ENCODE results near the gene HOXA6. TPM values are rescaled to one million over a fixed set of nuclear protein-coding genes. Genes with fewer than 3 reads are reported as not detected.

The HOXA6 gene
- total and polyA plus RNA-seq, 2 donors (not counting 3 experiments of a cell fraction or from before 2014, with no cell fraction given) = 10.0 to 20.7 TPM

DNA sequence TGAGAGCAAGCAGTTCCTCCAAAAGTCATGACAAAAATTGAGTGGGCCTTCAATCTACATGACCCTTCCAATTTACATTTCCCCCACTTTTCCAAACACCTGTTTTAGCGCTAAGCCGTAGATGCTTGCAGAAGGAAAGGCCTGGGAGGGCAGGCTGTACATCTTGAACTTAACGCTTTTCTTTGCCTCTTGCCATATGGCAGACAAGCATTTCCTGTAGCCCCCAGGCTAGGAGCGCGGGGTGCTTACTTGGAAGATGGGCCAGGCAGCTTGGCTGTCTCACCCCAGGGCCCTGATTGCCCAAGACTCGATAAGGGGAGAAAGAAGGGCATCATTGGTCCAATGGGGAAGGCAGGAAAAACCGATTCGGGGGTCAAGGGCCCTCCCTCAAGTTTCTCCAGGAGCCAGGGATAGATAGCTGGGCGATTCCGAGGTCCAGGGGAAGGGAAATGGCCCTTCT lies 24.8 kb upstream of the HOXA6 start:
- Histone ChIP-seq H3K79me2 (ENCODE audit: control insufficient read depth, insufficient read depth, low read length) (peaks cover 100% of the 10 kb centered on the region), H3K9me1 (replicated peaks; ENCODE audit: control insufficient read depth, extremely low read depth, insufficient read depth, low read length) (no peaks in the 10 kb centered on the region), H3K4me1 (ENCODE audit: control insufficient read depth, extremely low read depth, insufficient read depth, low read length) (peaks cover 58% of the 10 kb centered on the region), H4K20me1 (replicated peaks; ENCODE audit: control insufficient read depth, extremely low read depth, insufficient read depth, low read length) (no peaks in the 10 kb centered on the region), H3K4me2 (ENCODE audit: insufficient read depth, low read length) (peak overlapping the region; percentile 98), H3K36me3 (ENCODE audit: control insufficient read depth in 2 of 2, extremely low read depth in 1 of 2, insufficient read depth in 2 of 2, low read length in 2 of 2) (no peaks in the 10 kb centered on the region), H3K9me3 (replicated peaks; ENCODE audit: control insufficient read depth, insufficient read depth, low read length) (no peaks in the 10 kb centered on the region), H3K9ac (replicated peaks; ENCODE audit: extremely low read depth, insufficient read depth, low read length) (peak overlapping the region; percentile 91), H3K4me3 (replicated peaks in 1 of 3; ENCODE audit: insufficient read depth in 1 of 3, low read depth in 1 of 3, low read length in 3 of 3) (peak overlapping the region; percentile 35 to 88 (median 59)), H3K27me3 (ENCODE audit: control insufficient read depth in 2 of 2, insufficient read depth in 2 of 2, low read length in 2 of 2) (no peaks in the 10 kb centered on the region), H3K27ac (ENCODE audit: insufficient read depth, low read depth, low read length) (peak overlapping the region; percentile 96), H2AFZ (ENCODE audit: low read depth, low read length) (no peak overlapping the region)
- dilution Hi-C loops (cut with MboI; ENCODE audit: extremely low pct_ligation_motif_present, low sequenced_read_pairs) (loop anchor here (25.0 kb wide), 1 partner anchor 985 kb away; no protein-coding TSS in a partner anchor), intact Hi-C loops (cut with micrococcal nuclease) (no loop called here)
- TF ChIP-seq EZH2 (IDR thresholded peaks at IDR 0.05; ENCODE audit: borderline replicate concordance, low read depth, low read length, severe bottlenecking) (no peak), JUN (IDR thresholded peaks at IDR 0.05; ENCODE audit: borderline replicate concordance, insufficient read depth, insufficient read length, low read depth) (no peak), GATA2 (IDR thresholded peaks at IDR 0.05; ENCODE audit: insufficient read depth, insufficient read length, low read depth, low read length) (no peak)
- DNase-seq (ENCODE audit: low read depth, low spot score) (peak; percentile 69), FAIRE-seq (no peak)
- ChIA-PET CTCF (interaction anchor here (1.2 to 8.0 kb wide), 9 partner anchors 6 to 24 kb away, joined by 4 to 86 read pairs (median 8); partner anchors contain the start of genes HOXA11, HOXA3 and HOXA7), POLR2A (interaction anchor here (1.2 to 1.6 kb wide), 2 partner anchors 10 to 20 kb away, joined by 3 to 4 read pairs; partner anchors contain the start of gene HOXA3)
- BruUV-seq (replicated peaks) = no TSS peak

DNA sequence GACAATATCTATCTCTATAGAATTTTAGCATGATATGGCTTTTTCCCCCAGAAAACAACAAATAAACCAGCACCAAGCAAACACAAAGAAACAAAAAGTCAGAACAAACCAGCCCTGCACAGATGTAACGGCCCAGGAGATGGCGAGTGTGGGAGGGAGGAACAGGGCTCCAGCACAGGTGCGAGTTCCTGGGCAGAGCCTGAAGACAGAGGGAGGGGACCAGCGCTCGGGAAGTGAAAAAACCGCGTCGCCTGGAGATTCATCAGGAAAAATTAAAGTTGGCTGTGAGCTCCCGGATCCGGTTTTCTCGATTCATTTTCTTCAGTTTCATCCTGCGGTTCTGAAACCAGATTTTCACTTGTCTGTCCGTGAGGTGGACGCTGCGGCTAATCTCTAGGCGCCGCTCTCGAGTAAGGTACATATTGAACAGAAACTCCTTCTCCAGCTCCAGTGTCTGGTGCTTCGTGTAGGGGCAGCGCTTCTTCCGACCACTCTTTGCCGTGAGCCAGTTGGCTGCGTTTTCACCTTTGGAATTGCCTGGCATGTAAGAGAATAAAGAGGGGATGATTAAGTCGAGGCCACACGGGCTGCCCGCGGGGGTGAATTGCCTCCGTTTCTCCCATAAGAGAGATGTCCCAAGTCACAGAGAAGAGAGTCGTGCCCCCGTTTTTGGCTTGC lies 24.2 kb upstream of the HOXA6 start:
- BruUV-seq (replicated peaks) = no TSS peak
- peaks cover 100% of the 10 kb centered on the region for H3K79me2 ChIP-seq (ENCODE audit: control insufficient read depth, insufficient read depth, low read length)
- DNase-seq (ENCODE audit: low read depth, low spot score) (no peak), FAIRE-seq (peak; percentile 33)
- H4K20me1 ChIP-seq (replicated peaks; ENCODE audit: control insufficient read depth, extremely low read depth, insufficient read depth, low read length) = no peaks in the 10 kb centered on the region
- no peaks in the 10 kb centered on the region for H3K9me3 ChIP-seq (replicated peaks; ENCODE audit: control insufficient read depth, insufficient read depth, low read length)
- peaks cover 57% of the 10 kb centered on the region for H3K4me1 ChIP-seq (ENCODE audit: control insufficient read depth, extremely low read depth, insufficient read depth, low read length)
- peak overlapping the region; percentile 91 for H3K9ac ChIP-seq (replicated peaks; ENCODE audit: extremely low read depth, insufficient read depth, low read length)
- no peaks in the 10 kb centered on the region for H3K27me3 ChIP-seq (ENCODE audit: control insufficient read depth in 2 of 2, insufficient read depth in 2 of 2, low read length in 2 of 2)
- no peaks in the 10 kb centered on the region for H3K9me1 ChIP-seq (replicated peaks; ENCODE audit: control insufficient read depth, extremely low read depth, insufficient read depth, low read length)
- intact Hi-C loops (cut with micrococcal nuclease) (loop anchor here (1.0 kb wide), 2 partner anchors 8 to 13 kb away; no protein-coding TSS in a partner anchor), dilution Hi-C loops (cut with MboI; ENCODE audit: extremely low pct_ligation_motif_present, low sequenced_read_pairs) (loop anchor here (25.0 kb wide), 1 partner anchor 984 kb away; no protein-coding TSS in a partner anchor)
- H2AFZ ChIP-seq (ENCODE audit: low read depth, low read length) = no peak overlapping the region
- peak overlapping the region; percentile 96 for H3K27ac ChIP-seq (ENCODE audit: insufficient read depth, low read depth, low read length)
- ChIA-PET CTCF (interaction anchor here (0.7 to 7.4 kb wide), 7 partner anchors 7 to 51 kb away, joined by 3 to 86 read pairs (median 14); partner anchors contain the start of genes HOXA11 and HOXA3), POLR2A (interaction anchor here (0.7 to 1.6 kb wide), 2 partner anchors 19 to 71 kb away, joined by 4 read pairs; partner anchors contain the start of gene HOXA3)
- H3K36me3 ChIP-seq (ENCODE audit: control insufficient read depth in 2 of 2, extremely low read depth in 1 of 2, insufficient read depth in 2 of 2, low read length in 2 of 2) = no peaks in the 10 kb centered on the region
- peak overlapping the region; percentile 44 to 88 (median 59) for H3K4me3 ChIP-seq (replicated peaks in 1 of 3; ENCODE audit: insufficient read depth in 1 of 3, low read depth in 1 of 3, low read length in 3 of 3)
- TF ChIP-seq POLR2AphosphoS5 (IDR thresholded peaks at IDR 0.05; ENCODE audit: insufficient read depth, low read depth, low read length) = peak; percentile 47
- no peak for TF ChIP-seq GATA2 (IDR thresholded peaks at IDR 0.05; ENCODE audit: insufficient read depth, insufficient read length, low read depth, low read length)
- H3K4me2 ChIP-seq (ENCODE audit: insufficient read depth, low read length) = peak overlapping the region; percentile 98

Data from endothelial cell of umbilical vein (primary cell).